Measurements from ENCODE around the gene BCL7B. TPM values are rescaled to one million over a fixed set of nuclear protein-coding genes. Genes with fewer than 3 reads are reported as not detected.

BCL7B gene
- total RNA-seq, 1 experiment from 2014 or later, result 50.4 TPM

GRCh38 chr7:73602721-73603651, 45.5 kb upstream of the BCL7B start:
- Histone ChIP-seq H3K4me3 (replicated peaks in 1 of 2; ENCODE audit: low read depth in 1 of 2, low read length in 2 of 2) (no peak overlapping the region), H3K9me3 (ENCODE audit: control insufficient read depth in 1 of 2, insufficient read depth in 1 of 2, low read depth in 1 of 2, low read length in 2 of 2) (no peaks in the 10 kb centered on the region), H2AFZ (ENCODE audit: low read depth, low read length, poor library complexity, severe bottlenecking) (no peak overlapping the region), H3K9me2 (ENCODE audit: insufficient read depth) (no peaks in the 10 kb centered on the region), H3K4me1 (ENCODE audit: control insufficient read depth in 1 of 2, insufficient read depth in 2 of 2, low read length in 2 of 2) (peaks cover 10 to 29% of the 10 kb centered on the region in 2 experiments; a peak in 3 of 4 replicates), H3K79me2 (ENCODE audit: insufficient read depth, low read length) (no peaks in the 10 kb centered on the region), H3K27me3 (ENCODE audit: insufficient read depth, low read length) (no peaks in the 10 kb centered on the region), H4K20me1 (ENCODE audit: insufficient read depth) (no peaks in the 10 kb centered on the region), H3K9ac (ENCODE audit: low read length) (no peak overlapping the region), H3K27ac (ENCODE audit: low read depth, low read length) (no peak overlapping the region), H3K4me2 (ENCODE audit: low read length) (peak overlapping the region; percentile 43), H3K36me3 (ENCODE audit: control insufficient read depth in 1 of 2, insufficient read depth in 2 of 2, low read length in 2 of 2) (no peaks in the 10 kb centered on the region; a peak in 1 of 4 replicates)
- ChIA-PET POLR2A (interaction anchor here (1.2 kb wide), 1 partner anchor 135 kb away, joined by 3 read pairs; the partner anchor contains the start of gene ABHD11), RAD21 (ENCODE audit: low non-redundant PET in 1 of 2, low total read pairs in 2 of 2, uncharacterized antibody in 2 of 2, unreplicated experiment in 2 of 2) (no interaction called here), CTCF (no interaction called here)
- 0 out of 2 replicates have a peak, but pooled peaks have one; percentile 10 for TF ChIP-seq FOSL1 (IDR thresholded peaks at IDR 0.05; ENCODE audit: low read depth)
- TF ChIP-seq EZH2phosphoT487 (IDR thresholded peaks at IDR 0.05; ENCODE audit: borderline replicate concordance), result no peak
- TF ChIP-seq JUND (IDR thresholded peaks at IDR 0.05), result peak; percentile 15; the same call in 1 of the 2 replicates
- intact Hi-C loops (cut with micrococcal nuclease), result no loop called here
- DNase-seq (ENCODE audit: low read depth, low spot score) (no peak), ATAC-seq (peak; percentile 31; the same call in 1 of the 2 replicates)
- BruUV-seq (replicated peaks), result no TSS peak

DNA sequence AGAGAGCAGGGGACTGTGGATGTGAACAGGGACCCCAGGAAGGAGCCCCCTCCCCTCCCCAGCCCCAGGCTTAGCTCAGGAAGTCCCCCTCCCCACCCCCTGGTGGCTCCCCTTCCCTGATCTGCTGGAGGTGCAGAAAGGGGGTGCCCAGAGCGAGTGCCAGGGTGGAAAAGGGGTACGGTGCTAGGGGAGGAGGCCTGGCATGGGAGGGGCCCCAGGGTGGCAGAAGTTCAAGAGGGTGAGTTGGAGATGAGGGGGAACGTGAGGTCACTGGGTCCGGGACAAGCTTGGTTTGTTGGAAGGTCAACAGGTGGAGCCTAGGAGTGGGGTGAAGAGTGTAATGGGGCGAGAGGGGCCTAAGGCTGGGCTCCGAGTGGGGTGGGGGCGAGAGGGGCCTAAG, 42.4 kb upstream of the BCL7B start:
- BruUV-seq (replicated peaks), result no TSS peak
- H3K4me1 ChIP-seq (ENCODE audit: control insufficient read depth in 1 of 2, insufficient read depth in 2 of 2, low read length in 2 of 2), result peaks cover 10 to 27% of the 10 kb centered on the region in 2 experiments; a peak in 3 of 4 replicates
- no peaks in the 10 kb centered on the region for H3K9me2 ChIP-seq (ENCODE audit: insufficient read depth)
- no peak overlapping the region for H3K9ac ChIP-seq (ENCODE audit: low read length)
- no peaks in the 10 kb centered on the region for H3K79me2 ChIP-seq (ENCODE audit: insufficient read depth, low read length)
- intact Hi-C loops (cut with micrococcal nuclease), result no loop called here
- TF ChIP-seq POLR2A (IDR thresholded peaks at IDR 0.05; ENCODE audit: borderline replicate concordance, extremely low read depth, insufficient read depth, insufficient read length) (no peak), CBX3 (IDR thresholded peaks at IDR 0.05; ENCODE audit: low read depth) (no peak), CTCF (IDR thresholded peaks at IDR 0.05 in 2 of 3, conservative IDR thresholded peaks at IDR 0.05 in 1 of 3; ENCODE audit: borderline replicate concordance in 1 of 3, insufficient read depth in 1 of 3, low read depth in 2 of 3, low read length in 2 of 3) (no peak), ELF1 (IDR thresholded peaks at IDR 0.05; ENCODE audit: borderline replicate concordance, low read depth) (no peak), TCF7L2 (IDR thresholded peaks at IDR 0.05; ENCODE audit: borderline replicate concordance, extremely low read depth, insufficient read depth, insufficient read length) (no peak), POLR2AphosphoS5 (IDR thresholded peaks at IDR 0.05; ENCODE audit: low read depth, low read length) (no peak; the same call in 1 of the 2 replicates), RAD21 (IDR thresholded peaks at IDR 0.05; ENCODE audit: low read depth) (no peak), SP1 (IDR thresholded peaks at IDR 0.05; ENCODE audit: low read depth) (no peak), SRF (IDR thresholded peaks at IDR 0.05; ENCODE audit: low read depth) (no peak)
- TF ChIP-seq, protein P1, sequence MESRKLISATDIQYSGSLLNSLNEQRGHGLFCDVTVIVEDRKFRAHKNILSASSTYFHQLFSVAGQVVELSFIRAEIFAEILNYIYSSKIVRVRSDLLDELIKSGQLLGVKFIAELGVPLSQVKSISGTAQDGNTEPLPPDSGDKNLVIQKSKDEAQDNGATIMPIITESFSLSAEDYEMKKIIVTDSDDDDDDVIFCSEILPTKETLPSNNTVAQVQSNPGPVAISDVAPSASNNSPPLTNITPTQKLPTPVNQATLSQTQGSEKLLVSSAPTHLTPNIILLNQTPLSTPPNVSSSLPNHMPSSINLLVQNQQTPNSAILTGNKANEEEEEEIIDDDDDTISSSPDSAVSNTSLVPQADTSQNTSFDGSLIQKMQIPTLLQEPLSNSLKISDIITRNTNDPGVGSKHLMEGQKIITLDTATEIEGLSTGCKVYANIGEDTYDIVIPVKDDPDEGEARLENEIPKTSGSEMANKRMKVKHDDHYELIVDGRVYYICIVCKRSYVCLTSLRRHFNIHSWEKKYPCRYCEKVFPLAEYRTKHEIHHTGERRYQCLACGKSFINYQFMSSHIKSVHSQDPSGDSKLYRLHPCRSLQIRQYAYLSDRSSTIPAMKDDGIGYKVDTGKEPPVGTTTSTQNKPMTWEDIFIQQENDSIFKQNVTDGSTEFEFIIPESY (IDR thresholded peaks at IDR 0.05; ENCODE audit: extremely low read depth, insufficient replicate concordance, low read length), result no peak
- TF ChIP-seq, protein P2, sequence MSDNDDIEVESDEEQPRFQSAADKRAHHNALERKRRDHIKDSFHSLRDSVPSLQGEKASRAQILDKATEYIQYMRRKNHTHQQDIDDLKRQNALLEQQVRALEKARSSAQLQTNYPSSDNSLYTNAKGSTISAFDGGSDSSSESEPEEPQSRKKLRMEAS (IDR thresholded peaks at IDR 0.05), result no peak
- H2AFZ ChIP-seq (ENCODE audit: low read depth, low read length, poor library complexity, severe bottlenecking), result no peak overlapping the region
- ATAC-seq (no peak), DNase-seq (ENCODE audit: low read depth, low spot score) (no peak)
- no peaks in the 10 kb centered on the region; a peak in 1 of 4 replicates for H3K36me3 ChIP-seq (ENCODE audit: control insufficient read depth in 1 of 2, insufficient read depth in 2 of 2, low read length in 2 of 2)
- no peaks in the 10 kb centered on the region for H4K20me1 ChIP-seq (ENCODE audit: insufficient read depth)
- no peaks in the 10 kb centered on the region for H3K9me3 ChIP-seq (ENCODE audit: control insufficient read depth in 1 of 2, insufficient read depth in 1 of 2, low read depth in 1 of 2, low read length in 2 of 2)
- no peaks in the 10 kb centered on the region for H3K27me3 ChIP-seq (ENCODE audit: insufficient read depth, low read length)
- H3K4me2 ChIP-seq (ENCODE audit: low read length), result no peak overlapping the region
- no peak overlapping the region for H3K27ac ChIP-seq (ENCODE audit: low read depth, low read length)
- H3K4me3 ChIP-seq (replicated peaks in 1 of 2; ENCODE audit: low read depth in 1 of 2, low read length in 2 of 2), result no peak overlapping the region
- CTCF ChIA-PET, result no interaction called here
- RAD21 ChIA-PET (ENCODE audit: low non-redundant PET in 1 of 2, low total read pairs in 2 of 2, uncharacterized antibody in 2 of 2, unreplicated experiment in 2 of 2), result no interaction called here
- POLR2A ChIA-PET, result no interaction called here
